ENCODE data around the gene LRRC36.

LRRC36 gene

GRCh38 chr16:67294171-67294757 lies 32.4 kb upstream of the LRRC36 start:
- no peak for DNase-seq

GRCh38 chr16:67294938-67295361 lies 31.7 kb upstream of the LRRC36 start:
- no peak for DNase-seq

DNA sequence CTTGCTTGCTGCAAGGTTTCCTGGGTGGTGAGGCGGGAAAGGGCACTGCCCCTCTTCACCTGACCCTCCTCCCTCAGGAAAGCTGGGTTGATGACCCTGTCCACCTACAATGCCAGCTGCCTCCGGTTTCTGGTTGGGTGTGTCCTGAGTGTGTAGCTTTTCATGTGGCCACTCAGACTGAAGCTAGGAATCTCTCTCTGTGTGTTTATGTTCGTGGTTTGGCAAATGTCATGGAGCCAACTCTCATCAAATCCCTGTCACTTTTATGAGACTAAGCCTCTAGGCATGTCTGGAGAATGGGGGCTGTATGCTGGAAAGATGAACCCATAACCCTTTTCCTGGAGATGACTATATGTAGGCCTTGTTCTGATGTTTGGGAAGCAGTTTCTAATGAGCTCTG lies 30.2 kb upstream of the LRRC36 start:
- DNase-seq, result no peak

DNA sequence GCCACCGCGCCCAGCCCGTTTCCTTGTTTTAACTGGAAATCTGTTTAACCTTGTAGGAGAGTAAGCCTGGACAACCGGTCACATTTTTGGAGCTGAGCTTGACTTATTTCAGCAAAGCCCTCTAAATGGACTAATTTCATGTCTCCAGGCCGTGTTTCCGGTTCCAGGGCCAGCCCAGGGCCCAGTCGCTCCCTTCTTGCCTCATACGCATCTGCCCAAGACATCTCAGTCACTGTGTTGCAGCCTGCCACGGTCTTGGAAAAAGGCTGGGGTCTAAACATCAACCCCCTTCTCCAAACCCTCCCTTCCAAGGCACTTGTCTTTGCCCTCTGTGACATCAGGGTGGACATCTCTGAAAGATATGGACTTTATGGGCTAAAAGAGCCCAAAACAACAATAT lies 28.3 kb upstream of the LRRC36 start:
- no peak for DNase-seq

- DNase-seq, result no peak
Measured at GRCh38 chr16:67299269-67299668, 27.3 kb upstream of the LRRC36 start.

- DNase-seq, result no peak
Measured at GRCh38 chr16:67301080-67301782, 25.4 kb upstream of the LRRC36 start.

DNA sequence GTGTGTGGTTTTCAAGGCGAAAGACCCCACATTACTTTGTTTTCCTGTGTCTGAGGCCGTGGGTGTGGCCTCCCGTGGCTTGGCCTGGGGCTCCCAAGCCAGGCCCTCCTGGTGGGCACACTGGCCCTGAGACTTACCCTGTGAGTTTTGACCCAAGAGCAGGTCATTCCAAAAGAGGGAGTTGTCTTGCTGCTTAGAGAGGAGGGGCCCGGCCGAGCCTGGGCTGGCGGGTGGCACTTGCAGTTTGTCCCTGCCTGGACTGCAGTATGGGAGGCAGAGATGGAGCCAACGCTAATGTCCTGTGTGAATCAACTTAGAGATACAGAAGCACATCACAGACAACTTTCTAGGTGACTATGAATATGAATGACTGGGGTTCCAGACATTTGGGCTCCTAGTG lies 24.5 kb upstream of the LRRC36 start:
- DNase-seq, result no peak

DNA sequence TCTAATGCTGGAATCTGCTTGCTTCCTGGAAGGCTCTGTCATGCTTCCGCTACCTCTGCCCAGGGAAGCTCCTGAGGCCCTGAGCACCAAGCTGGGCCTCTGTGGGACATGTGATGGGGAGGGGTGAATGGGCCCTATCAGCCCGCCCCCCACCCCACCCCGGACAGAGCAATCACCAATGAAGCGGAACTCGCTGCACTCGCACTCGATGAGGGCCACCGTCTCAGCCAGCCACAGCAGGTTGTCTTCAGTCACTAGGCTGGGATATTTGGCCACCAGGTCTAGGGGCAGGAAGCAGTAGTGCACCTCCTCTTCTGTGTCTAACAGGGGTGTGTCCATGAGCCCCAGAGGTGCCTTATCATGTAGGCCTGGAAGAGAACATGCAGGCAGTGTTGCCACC lies 23.6 kb upstream of the LRRC36 start:
- no peak for DNase-seq

- no peak for DNase-seq
Measured at GRCh38 chr16:67304020-67304419, 22.6 kb upstream of the LRRC36 start.

GRCh38 chr16:67305216-67306071 lies 21.2 kb upstream of the LRRC36 start:
- DNase-seq, result no peak

GRCh38 chr16:67310561-67310960 lies 16.1 kb upstream of the LRRC36 start:
- no peak for DNase-seq

DNA sequence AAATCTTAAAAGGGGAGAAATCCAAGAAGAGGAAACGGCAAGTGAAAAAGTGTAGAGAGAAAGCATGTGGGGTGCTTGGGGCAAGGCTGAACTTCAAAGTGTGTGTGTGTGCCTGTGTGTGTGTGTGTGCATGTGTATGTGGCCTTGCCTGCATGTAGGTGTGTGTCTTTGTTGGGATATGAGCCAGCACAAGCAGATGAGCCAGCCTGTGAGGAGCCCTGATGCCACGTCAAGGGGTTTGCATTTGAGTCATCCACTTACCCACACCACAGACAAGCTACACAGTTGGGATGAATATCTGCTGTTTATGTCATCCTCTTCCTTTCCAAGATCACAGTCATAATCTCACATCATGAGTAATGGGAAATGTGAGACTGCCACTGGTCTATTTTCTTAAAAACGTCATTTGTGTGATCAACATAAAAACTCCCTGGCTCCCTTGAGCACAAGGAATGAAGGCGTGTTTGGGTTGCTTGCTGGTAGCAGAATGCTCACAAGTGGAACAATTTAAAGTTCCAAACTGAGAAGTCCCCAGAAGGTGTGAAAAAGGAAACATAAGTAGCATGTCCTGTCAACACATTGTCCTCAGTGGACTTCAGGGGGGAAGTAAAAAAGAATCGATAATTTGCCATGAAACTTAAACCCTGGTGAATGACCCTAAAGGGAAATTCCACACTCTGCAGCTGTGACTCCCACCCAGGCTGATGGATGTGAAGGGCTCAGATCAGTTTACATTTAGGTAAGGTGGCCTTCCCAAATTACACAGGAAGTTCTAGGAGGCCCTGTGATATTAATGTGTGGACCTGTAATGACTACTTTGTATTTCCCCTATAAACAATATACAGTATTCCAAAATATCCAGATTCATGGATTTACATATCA lies 14.8 kb upstream of the LRRC36 start:
- DNase-seq, result no peak

GRCh38 chr16:67312719-67313118 lies 13.9 kb upstream of the LRRC36 start:
- DNase-seq, result no peak

GRCh38 chr16:67317853-67318252 lies 8.8 kb upstream of the LRRC36 start:
- no peak for DNase-seq

DNA sequence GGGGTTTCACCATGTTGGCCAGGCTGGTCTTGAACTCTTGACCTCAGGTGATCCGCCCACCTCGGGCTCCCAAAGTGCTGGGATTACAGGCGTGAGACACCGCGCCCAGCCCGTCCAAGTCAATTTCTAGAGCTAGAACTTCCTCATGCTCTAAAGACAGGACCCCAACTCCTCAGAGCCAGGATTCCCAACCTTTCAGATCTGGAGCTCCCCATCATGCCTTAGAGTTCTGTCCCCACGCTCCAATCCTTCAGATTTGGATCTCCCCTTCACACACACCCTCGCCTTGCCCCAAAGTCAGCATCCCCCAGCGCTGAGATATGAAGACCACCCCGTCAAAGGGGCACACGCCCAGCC lies 522 bp upstream of the LRRC36 start:
- DNase-seq, result no peak

DNA sequence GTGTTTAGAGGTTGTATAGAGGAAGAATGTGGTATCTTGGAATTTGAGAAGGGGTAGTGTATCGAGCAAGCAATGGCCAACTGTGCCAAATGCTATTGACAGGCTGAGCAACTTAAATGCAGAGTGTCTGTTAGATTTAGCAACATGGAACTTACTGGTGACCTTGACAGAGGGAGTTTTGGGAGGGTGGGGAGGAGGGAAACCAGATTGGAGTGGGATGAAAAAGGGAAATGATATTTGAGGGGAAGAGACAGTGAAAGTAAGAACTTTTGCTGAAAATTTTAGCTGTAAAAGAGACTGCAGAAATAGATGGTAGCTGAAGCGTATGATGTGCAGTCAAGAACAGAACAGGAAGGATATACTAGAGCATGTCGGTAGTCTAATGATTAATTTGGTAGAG lies 1.1 kb downstream of the LRRC36 start:
- DNase-seq, result no peak

- DNase-seq, result no peak
Measured at GRCh38 chr16:67329901-67330300, 3.3 kb downstream of the LRRC36 start.

DNA sequence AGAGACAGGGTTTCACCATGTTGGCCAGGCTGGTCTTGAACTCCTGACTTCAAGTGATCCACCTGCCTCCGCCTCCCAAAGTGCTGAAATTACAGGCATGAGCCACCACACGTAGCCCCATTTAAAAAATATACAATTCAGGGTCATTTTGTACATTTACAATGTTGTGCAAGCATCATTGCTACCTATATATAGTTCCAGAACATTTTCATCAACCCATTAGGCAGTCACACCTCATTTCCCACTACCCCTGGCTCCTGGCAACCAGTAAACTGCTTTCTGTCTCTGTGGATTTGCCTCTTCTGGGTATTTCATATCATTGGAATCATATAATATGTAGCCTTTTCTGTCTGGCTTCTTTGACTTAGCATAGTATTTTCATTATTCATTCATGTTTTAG lies 6.7 kb downstream of the LRRC36 start:
- DNase-seq, result no peak

DNA sequence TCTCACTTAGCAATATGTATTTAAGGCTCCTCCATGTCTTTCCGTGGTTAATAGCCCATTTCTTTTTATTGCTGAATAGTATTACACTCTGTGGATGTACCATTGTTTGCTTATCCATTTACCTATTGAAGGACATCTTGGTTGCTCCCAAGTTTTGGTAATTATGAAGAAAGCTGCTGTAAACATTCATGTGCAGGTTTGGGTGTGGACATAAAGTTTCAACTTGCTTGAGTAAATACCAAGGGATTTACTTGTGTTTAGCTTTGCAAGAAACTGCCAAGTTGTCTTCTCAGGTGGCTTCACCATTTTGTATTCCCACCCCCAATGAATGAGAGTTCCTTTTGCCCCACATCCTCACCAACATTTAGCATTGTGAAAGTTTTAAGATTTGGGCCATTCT lies 9.5 kb downstream of the LRRC36 start:
- no peak for DNase-seq

- DNase-seq, result no peak
Measured at GRCh38 chr16:67336648-67337047, 10.0 kb downstream of the LRRC36 start.

DNA sequence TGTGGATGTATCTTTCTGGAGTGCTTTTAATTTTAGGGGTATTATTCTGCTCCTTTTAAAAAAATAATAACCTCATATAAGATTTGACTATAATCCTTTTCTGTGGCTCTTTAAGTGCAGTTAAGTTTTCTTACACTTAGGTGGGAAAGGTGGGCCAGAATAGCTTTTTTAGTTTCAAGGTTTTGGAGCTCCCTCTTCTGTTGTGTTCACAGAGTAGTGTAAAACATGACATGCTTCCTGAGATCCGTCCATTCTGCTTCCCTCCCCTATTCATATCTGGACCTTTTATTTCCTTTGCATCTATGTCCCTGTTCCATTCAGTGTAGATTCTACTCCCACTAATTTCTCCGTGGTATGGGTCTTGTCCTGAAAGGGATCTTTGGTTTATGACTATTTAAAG lies 12.8 kb downstream of the LRRC36 start:
- no peak for DNase-seq

DNA sequence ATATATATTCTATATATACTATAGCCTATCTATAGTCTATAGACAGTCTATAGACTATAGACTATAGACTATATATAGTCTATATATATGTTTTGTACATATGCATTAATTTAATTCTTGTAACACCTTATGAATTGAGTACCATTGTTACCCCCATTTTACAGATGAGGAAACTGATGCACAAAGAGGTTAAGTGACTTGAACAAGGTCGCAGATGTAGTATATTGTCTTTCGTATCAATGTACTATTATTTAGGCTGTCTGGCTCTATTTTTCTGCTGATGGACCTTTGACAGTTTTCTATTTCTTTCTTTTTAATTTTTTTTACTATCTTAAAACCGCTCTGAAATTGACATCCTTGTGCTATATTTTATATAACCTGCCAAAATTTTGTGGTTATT lies 14.6 kb downstream of the LRRC36 start:
- no peak for DNase-seq

DNA sequence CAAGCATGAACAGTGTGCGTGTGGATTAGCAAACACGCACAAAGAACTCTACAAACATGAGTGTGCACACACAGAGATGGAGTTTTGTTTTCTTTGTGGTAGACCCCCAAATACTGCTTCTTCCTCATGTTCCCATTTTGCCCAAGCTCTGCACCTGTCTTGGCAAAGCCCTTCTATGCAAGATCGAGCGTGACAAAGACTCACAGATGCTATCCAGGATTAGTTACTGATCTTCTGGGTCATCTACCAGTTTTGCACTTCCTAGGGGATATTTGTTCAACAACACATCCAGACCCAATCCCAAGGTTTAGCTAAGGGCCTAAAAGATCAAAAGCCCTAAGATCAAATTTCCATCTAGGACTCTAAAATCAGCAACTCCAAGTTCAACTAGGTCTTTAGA lies 16.0 kb downstream of the LRRC36 start:
- no peak for DNase-seq

Measured in KG1 (cell line).